Gastroesophageal sphincter (tissue), 3 donors: ENCODE data around the gene ESRRA.

ENCODE experiments used
- CTCF ChIP-seq, 4 experiments: fragments of 200-600 bp in 2 of 4; fragments of 450-650 bp in 2 of 4; sonication (generic) in 1 of 4; IDR thresholded peaks; one replicate each; pipeline ENCODE4 v1.5.1; 2017 to 2019; ENCODE audit warnings: antibody characterized with exemption in 4 of 4, mild to moderate bottlenecking in 2 of 4, moderate library complexity in 2 of 4
- EP300 ChIP-seq: sonication (generic); formaldehyde crosslinking; IDR thresholded peaks from one replicate; pipeline ENCODE4 v1.6.1; 2017; ENCODE audit warnings: antibody characterized with exemption, mild to moderate bottlenecking
- POLR2AphosphoS5 ChIP-seq: sonication (generic); formaldehyde crosslinking; IDR thresholded peaks from one replicate; pipeline ENCODE4 v1.6.1; 2017; ENCODE audit warnings: antibody characterized with exemption

- TF ChIP-seq CTCF (IDR thresholded peaks at IDR 0.05) (no peak), POLR2AphosphoS5 (no peak), EP300 (no peak)
Measured at GRCh38 chr11:64306563-64306875, 1.2 kb downstream of the ESRRA start.
